ENCODE data around the gene ADGRD1.

DNA sequence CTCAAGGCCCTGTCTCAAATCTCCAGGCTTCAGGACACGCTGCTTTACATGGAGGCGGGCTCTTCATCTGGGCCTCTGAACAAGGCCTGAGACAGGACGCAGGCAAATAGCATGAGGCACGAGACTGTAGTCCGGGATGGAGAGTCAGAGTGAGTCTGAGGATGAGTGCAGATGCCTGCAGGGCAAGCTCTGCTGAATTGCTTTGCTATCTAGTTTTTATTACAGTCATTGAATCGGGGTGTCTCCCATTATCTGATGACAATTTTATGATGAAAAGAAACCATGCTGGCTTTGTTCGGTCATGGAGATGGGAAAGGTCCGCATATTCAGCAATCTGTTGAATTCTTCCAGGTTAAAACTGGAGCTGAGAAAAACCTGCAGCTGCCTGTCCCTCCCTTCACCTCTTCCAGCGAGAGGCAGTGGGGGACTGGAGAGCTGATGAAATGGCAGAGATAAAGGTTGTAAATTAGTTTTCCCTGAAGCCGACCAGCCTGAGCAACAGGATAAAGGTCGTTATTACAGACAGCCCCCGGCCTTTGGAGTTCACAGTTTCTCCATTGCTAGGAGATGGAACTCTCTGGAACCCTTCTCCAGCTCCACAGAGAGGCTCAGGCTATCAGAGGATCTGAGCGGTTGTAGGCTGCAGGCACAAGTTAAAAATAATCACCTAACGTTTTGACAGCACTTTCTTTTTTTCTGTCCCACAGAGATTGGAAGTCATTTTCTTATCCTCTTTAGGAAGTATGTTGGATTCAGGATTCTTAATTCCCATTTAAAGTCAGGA, 1.3 kb upstream of the ADGRD1 start:
- TF ChIP-seq POLR2AphosphoS5 (IDR thresholded peaks at IDR 0.05; ENCODE audit: low read depth, low read length), result no peak
- no peak for TF ChIP-seq TAF1 (IDR thresholded peaks at IDR 0.05; ENCODE audit: borderline replicate concordance, insufficient read depth, low read length)
- no peak for TF ChIP-seq SIN3A (IDR thresholded peaks at IDR 0.05; ENCODE audit: borderline replicate concordance, insufficient read depth, low read length)
- TF ChIP-seq, protein P1, sequence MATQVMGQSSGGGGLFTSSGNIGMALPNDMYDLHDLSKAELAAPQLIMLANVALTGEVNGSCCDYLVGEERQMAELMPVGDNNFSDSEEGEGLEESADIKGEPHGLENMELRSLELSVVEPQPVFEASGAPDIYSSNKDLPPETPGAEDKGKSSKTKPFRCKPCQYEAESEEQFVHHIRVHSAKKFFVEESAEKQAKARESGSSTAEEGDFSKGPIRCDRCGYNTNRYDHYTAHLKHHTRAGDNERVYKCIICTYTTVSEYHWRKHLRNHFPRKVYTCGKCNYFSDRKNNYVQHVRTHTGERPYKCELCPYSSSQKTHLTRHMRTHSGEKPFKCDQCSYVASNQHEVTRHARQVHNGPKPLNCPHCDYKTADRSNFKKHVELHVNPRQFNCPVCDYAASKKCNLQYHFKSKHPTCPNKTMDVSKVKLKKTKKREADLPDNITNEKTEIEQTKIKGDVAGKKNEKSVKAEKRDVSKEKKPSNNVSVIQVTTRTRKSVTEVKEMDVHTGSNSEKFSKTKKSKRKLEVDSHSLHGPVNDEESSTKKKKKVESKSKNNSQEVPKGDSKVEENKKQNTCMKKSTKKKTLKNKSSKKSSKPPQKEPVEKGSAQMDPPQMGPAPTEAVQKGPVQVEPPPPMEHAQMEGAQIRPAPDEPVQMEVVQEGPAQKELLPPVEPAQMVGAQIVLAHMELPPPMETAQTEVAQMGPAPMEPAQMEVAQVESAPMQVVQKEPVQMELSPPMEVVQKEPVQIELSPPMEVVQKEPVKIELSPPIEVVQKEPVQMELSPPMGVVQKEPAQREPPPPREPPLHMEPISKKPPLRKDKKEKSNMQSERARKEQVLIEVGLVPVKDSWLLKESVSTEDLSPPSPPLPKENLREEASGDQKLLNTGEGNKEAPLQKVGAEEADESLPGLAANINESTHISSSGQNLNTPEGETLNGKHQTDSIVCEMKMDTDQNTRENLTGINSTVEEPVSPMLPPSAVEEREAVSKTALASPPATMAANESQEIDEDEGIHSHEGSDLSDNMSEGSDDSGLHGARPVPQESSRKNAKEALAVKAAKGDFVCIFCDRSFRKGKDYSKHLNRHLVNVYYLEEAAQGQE (IDR thresholded peaks at IDR 0.05; ENCODE audit: insufficient read depth in 1 of 2, low read depth in 2 of 2, low read length in 2 of 2), result no peak
- TF ChIP-seq FOXP2 (optimal IDR thresholded peaks at IDR 0.05; ENCODE audit: borderline replicate concordance, extremely low read depth, extremely low read length, insufficient read depth), result no peak

All from PFSK-1 (cell line).